Esophagus muscularis mucosa (tissue), 3 donors: Measurements from ENCODE around the gene ASS1.

ENCODE experiments used
- POLR2A ChIP-seq: fragments of 450-650 bp; IDR thresholded peaks from one replicate; pipeline ENCODE4 v1.6.1; 2017; ENCODE audit warnings: antibody characterized with exemption, moderate library complexity, mild to moderate bottlenecking, low read depth
- TF ChIP-seq, protein P1 (sequence below), 3 experiments: fragments of 200-600 bp in 2 of 3; fragments of 450-650 bp in 1 of 3; sonication (generic) in 2 of 3; IDR thresholded peaks; one replicate each; pipeline ENCODE4 v1.5.1; 2017 to 2019; ENCODE audit warnings: antibody characterized with exemption in 3 of 3, mild to moderate bottlenecking in 2 of 3, moderate library complexity in 1 of 3

DNA sequence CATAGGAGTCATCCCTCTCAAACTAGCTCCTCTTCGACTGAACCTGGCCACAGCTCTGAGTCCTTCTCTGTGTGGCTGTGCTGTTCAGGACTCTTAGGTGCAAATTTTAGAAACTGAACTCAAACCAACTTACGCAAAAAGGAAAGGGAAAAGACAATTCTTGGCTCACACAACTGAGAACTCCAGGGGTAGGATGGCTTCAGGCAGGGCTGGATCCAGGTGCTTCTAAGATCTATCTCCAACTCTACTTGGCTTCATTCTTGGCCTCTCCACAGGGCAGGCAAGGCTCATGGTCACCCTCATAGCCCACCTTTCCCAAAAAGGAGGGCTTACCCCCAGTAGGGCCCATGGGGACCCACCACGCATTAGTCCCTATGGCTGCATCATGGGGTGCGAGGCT is 8.1 kb downstream of the ASS1 start:
- TF ChIP-seq, protein P1, sequence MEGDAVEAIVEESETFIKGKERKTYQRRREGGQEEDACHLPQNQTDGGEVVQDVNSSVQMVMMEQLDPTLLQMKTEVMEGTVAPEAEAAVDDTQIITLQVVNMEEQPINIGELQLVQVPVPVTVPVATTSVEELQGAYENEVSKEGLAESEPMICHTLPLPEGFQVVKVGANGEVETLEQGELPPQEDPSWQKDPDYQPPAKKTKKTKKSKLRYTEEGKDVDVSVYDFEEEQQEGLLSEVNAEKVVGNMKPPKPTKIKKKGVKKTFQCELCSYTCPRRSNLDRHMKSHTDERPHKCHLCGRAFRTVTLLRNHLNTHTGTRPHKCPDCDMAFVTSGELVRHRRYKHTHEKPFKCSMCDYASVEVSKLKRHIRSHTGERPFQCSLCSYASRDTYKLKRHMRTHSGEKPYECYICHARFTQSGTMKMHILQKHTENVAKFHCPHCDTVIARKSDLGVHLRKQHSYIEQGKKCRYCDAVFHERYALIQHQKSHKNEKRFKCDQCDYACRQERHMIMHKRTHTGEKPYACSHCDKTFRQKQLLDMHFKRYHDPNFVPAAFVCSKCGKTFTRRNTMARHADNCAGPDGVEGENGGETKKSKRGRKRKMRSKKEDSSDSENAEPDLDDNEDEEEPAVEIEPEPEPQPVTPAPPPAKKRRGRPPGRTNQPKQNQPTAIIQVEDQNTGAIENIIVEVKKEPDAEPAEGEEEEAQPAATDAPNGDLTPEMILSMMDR (IDR thresholded peaks at IDR 0.05): no peak
- no peak for TF ChIP-seq POLR2A
